HL-60 (cell line): ENCODE measurements around the gene EIF3J.

ENCODE experiments used
- CTCF ChIP-seq: IDR thresholded peaks from one replicate; pipeline ENCODE4 v1.5.1; 2011; ENCODE audit warnings: low read length, control low read depth, inconsistent platforms; ENCODE audit not compliant: insufficient read depth
- POLR2AphosphoS5 ChIP-seq: IDR thresholded peaks from 2 replicates; pipeline ENCODE4 v1.6.1; 2012; ENCODE audit warnings: low read depth
- TF ChIP-seq, protein P1 (sequence below): IDR thresholded peaks from 2 replicates; pipeline ENCODE4 v1.6.1; 2012; ENCODE audit warnings: low read depth; ENCODE audit not compliant: insufficient replicate concordance

- TF ChIP-seq, protein P1, sequence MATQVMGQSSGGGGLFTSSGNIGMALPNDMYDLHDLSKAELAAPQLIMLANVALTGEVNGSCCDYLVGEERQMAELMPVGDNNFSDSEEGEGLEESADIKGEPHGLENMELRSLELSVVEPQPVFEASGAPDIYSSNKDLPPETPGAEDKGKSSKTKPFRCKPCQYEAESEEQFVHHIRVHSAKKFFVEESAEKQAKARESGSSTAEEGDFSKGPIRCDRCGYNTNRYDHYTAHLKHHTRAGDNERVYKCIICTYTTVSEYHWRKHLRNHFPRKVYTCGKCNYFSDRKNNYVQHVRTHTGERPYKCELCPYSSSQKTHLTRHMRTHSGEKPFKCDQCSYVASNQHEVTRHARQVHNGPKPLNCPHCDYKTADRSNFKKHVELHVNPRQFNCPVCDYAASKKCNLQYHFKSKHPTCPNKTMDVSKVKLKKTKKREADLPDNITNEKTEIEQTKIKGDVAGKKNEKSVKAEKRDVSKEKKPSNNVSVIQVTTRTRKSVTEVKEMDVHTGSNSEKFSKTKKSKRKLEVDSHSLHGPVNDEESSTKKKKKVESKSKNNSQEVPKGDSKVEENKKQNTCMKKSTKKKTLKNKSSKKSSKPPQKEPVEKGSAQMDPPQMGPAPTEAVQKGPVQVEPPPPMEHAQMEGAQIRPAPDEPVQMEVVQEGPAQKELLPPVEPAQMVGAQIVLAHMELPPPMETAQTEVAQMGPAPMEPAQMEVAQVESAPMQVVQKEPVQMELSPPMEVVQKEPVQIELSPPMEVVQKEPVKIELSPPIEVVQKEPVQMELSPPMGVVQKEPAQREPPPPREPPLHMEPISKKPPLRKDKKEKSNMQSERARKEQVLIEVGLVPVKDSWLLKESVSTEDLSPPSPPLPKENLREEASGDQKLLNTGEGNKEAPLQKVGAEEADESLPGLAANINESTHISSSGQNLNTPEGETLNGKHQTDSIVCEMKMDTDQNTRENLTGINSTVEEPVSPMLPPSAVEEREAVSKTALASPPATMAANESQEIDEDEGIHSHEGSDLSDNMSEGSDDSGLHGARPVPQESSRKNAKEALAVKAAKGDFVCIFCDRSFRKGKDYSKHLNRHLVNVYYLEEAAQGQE, result no peak
- TF ChIP-seq CTCF (no peak), POLR2AphosphoS5 (no peak)
These were observed 47.5 kb upstream of the EIF3J start for GRCh38 chr15:44489464-44489863.
